WTC11 (cell line): ENCODE measurements around the gene GPS2.

ENCODE experiments used
- ATF3 ChIP-seq: sonication (generic); formaldehyde crosslinking; conservative IDR thresholded peaks from 2 replicates; pipeline ENCODE4 v1.8.1; 2022; ENCODE audit warnings: mild to moderate bottlenecking, missing genetic modification reagents
- CBFB ChIP-seq: sonication (generic); formaldehyde crosslinking; IDR thresholded peaks from 2 replicates; pipeline ENCODE4 v1.8.1; 2022; ENCODE audit warnings: mild to moderate bottlenecking, low read depth, missing genetic modification reagents
- CTCF ChIP-seq: fragments of 200-600 bp; IDR thresholded peaks from 2 replicates; pipeline ENCODE4 v1.8.0; 2022; ENCODE audit warnings: antibody characterized with exemption
- ESRRA ChIP-seq: sonication (generic); formaldehyde crosslinking; IDR thresholded peaks from 2 replicates; pipeline ENCODE4 v1.8.1; 2022; ENCODE audit warnings: mild to moderate bottlenecking, missing genetic modification reagents, borderline replicate concordance
- FOXJ3 ChIP-seq: sonication (generic); formaldehyde crosslinking; IDR thresholded peaks from 2 replicates; pipeline ENCODE4 v1.9.0; 2021; ENCODE audit warnings: missing genetic modification reagents, mild to moderate bottlenecking, borderline replicate concordance
- GABPB1 ChIP-seq: sonication (generic); formaldehyde crosslinking; IDR thresholded peaks from 2 replicates; pipeline ENCODE4 v1.8.1; 2023; ENCODE audit warnings: mild to moderate bottlenecking, missing genetic modification reagents
- IRF1 ChIP-seq: sonication (generic); formaldehyde crosslinking; IDR thresholded peaks from 2 replicates; pipeline ENCODE4 v1.8.0; 2023; ENCODE audit warnings: missing genetic modification reagents
- NR3C1 ChIP-seq: sonication (generic); formaldehyde crosslinking; conservative IDR thresholded peaks from 2 replicates; pipeline ENCODE4 v1.8.1; 2023; ENCODE audit warnings: low read depth, mild to moderate bottlenecking, missing genetic modification reagents
- TP53 ChIP-seq: sonication (generic); formaldehyde crosslinking; IDR thresholded peaks from 2 replicates; pipeline ENCODE4 v1.8.1; 2023; ENCODE audit warnings: mild to moderate bottlenecking, missing genetic modification reagents
- USF2 ChIP-seq: sonication (generic); formaldehyde crosslinking; IDR thresholded peaks from 2 replicates; pipeline ENCODE4 v1.8.1; 2023; ENCODE audit warnings: mild to moderate bottlenecking, missing genetic modification reagents, moderate library complexity
- ZNF263 ChIP-seq: sonication (generic); formaldehyde crosslinking; IDR thresholded peaks from 2 replicates; pipeline ENCODE4 v1.8.1; 2022; ENCODE audit warnings: low read depth, mild to moderate bottlenecking, moderate library complexity, missing genetic modification reagents
- ZNF396 ChIP-seq: fragments of 250-450 bp; sonication (Bioruptor Pico); IDR thresholded peaks from 2 replicates; pipeline ENCODE4 v1.8.0; 2021; ENCODE audit warnings: mild to moderate bottlenecking, moderate library complexity, borderline replicate concordance
- ZNF532 ChIP-seq: fragments of 250-450 bp; sonication (Bioruptor Pico); IDR thresholded peaks from 2 replicates; pipeline ENCODE4 v1.9.0; 2021; ENCODE audit warnings: mild to moderate bottlenecking, borderline replicate concordance

GRCh38 chr17:7295230-7296180 lies 19.7 kb downstream of the GPS2 start:
- TF ChIP-seq CTCF, result no peak
- no peak for TF ChIP-seq ESRRA (CRISPR knock-in tag)
- no peak for TF ChIP-seq IRF1 (CRISPR knock-in tag)
- TF ChIP-seq TP53 (CRISPR knock-in tag), result no peak
- TF ChIP-seq USF2 (CRISPR knock-in tag), result no peak
- TF ChIP-seq GABPB1 (CRISPR knock-in tag), result no peak
- no peak for TF ChIP-seq ZNF532 (CRISPR knock-in tag)
- TF ChIP-seq FOXJ3 (CRISPR knock-in tag), result no peak
- no peak for TF ChIP-seq ZNF263 (CRISPR knock-in tag)
- TF ChIP-seq NR3C1 (CRISPR knock-in tag), result no peak
- TF ChIP-seq ZNF396 (CRISPR knock-in tag), result no peak
- no peak for TF ChIP-seq ATF3
- TF ChIP-seq CBFB (CRISPR knock-in tag), result no peak
